Vagina (tissue), 2 donors: ENCODE results near the gene RAD51C. TPM values are rescaled to one million over a fixed set of nuclear protein-coding genes. Genes with fewer than 3 reads are reported as not detected.
A peak's percentile ranks its signal among the peaks of the same experiment; 100 is the strongest.
"Not testable (repeated sequence)": the region's sequence is repeated elsewhere in the genome, so short reads cannot be mapped to it uniquely, and the experiment has no call there.

Source experiments
- DNase-seq, 2 donors: peaks; one replicate each; pipeline ENCODE4 v3.0.0-alpha.2; 2017; ENCODE audit errors: extremely low spot score in 2 of 2
- H3K27ac ChIP-seq: fragments of 200-600 bp; sonication (generic); one replicate; pipeline ENCODE4 v1.5.1; 2019
- H3K27me3 ChIP-seq: fragments of 200-600 bp; sonication (generic); one replicate; pipeline ENCODE4 v1.5.1; 2019
- H3K36me3 ChIP-seq, 2 donors: fragments of 200-600 bp; sonication (generic); one replicate each; pipeline ENCODE4 v1.5.1; 2017 to 2019
- H3K4me1 ChIP-seq: fragments of 200-600 bp; sonication (generic); one replicate; pipeline ENCODE4 v1.5.1; 2019
- H3K4me3 ChIP-seq, 2 donors: fragments of 200-600 bp; sonication (generic); 1 replicate in 1 of 2; 2 replicates in 1 of 2; pipeline ENCODE4 v1.5.1; 2016 to 2019
- H3K9me3 ChIP-seq: fragments of 200-600 bp; sonication (generic); one replicate; pipeline ENCODE4 v1.5.1; 2019
- CTCF ChIP-seq, 3 experiments: fragments of 450-650 bp in 2 of 3; fragments of 200-600 bp in 1 of 3; sonication (generic) in 1 of 3; IDR thresholded peaks; one replicate each; pipeline ENCODE4 v1.5.1; 2017 to 2019; ENCODE audit warnings: antibody characterized with exemption in 3 of 3, mild to moderate bottlenecking in 2 of 3, moderate library complexity in 2 of 3
- POLR2A ChIP-seq, 2 donors: fragments of 450-650 bp; IDR thresholded peaks; one replicate each; pipeline ENCODE4 v1.6.1; 2017; ENCODE audit warnings: antibody characterized with exemption in 2 of 2, mild to moderate bottlenecking in 2 of 2, moderate library complexity in 2 of 2
- POLR2AphosphoS5 ChIP-seq, 2 donors: sonication (generic); formaldehyde crosslinking; IDR thresholded peaks; one replicate each; pipeline ENCODE4 v1.9.0; 2017; ENCODE audit warnings: antibody characterized with exemption in 2 of 2, mild to moderate bottlenecking in 2 of 2, low read depth in 1 of 2; ENCODE audit not compliant: insufficient read depth in 1 of 2
- intact Hi-C: fragments of 100-400 bp; cut with DNase I; formaldehyde crosslinking; loops from one replicate; pipeline ENCODE4 v1.15.1; 2023
- total RNA-seq: library from RNA; depleted of rRNA; stranded (reverse); fragments of >200 nt; gene quantifications from one replicate; pipeline ENCODE4 v1.2.3, GENCODE V29; 2016

Gene RAD51C
- total RNA-seq, 1 donor from 2014 or later, result 8.3 TPM

- Histone ChIP-seq H3K4me3 (no peak overlapping the region), H3K27me3 (no peaks in the 10 kb centered on the region), H3K36me3 (peaks cover 0 to 13% of the 10 kb centered on the region in 2 donors), H3K9me3 (no peaks in the 10 kb centered on the region), H3K27ac (no peak overlapping the region), H3K4me1 (no peaks in the 10 kb centered on the region)
- no peak for DNase-seq
- intact Hi-C loops, result no loop called here
- TF ChIP-seq CTCF (IDR thresholded peaks at IDR 0.05) (no peak), POLR2A (IDR thresholded peaks at IDR 0.05) (no peak), POLR2AphosphoS5 (IDR thresholded peaks at IDR 0.05; ENCODE audit: insufficient read depth in 1 of 2, low read depth in 1 of 2) (no peak)
Measured at GRCh38 chr17:58734811-58735210, 42.4 kb downstream of the RAD51C start.

GRCh38 chr17:58741121-58741625, 48.8 kb downstream of the RAD51C start:
- no peak for DNase-seq
- H3K27ac ChIP-seq, result no peak overlapping the region
- H3K4me3 ChIP-seq, result no peak overlapping the region
- TF ChIP-seq POLR2AphosphoS5 (IDR thresholded peaks at IDR 0.05; ENCODE audit: insufficient read depth in 1 of 2, low read depth in 1 of 2), result peak in 1 of 2 donors; percentile 71
- no peak for TF ChIP-seq POLR2A (IDR thresholded peaks at IDR 0.05)
- TF ChIP-seq CTCF (IDR thresholded peaks at IDR 0.05), result no peak
- H3K36me3 ChIP-seq, result no peaks in the 10 kb centered on the region
- no peaks in the 10 kb centered on the region for H3K9me3 ChIP-seq
- no peaks in the 10 kb centered on the region for H3K4me1 ChIP-seq
- intact Hi-C loops, result no loop called here
- H3K27me3 ChIP-seq, result no peaks in the 10 kb centered on the region

- no peak for TF ChIP-seq POLR2A (IDR thresholded peaks at IDR 0.05)
- no peak for TF ChIP-seq CTCF (IDR thresholded peaks at IDR 0.05)
- no peak for TF ChIP-seq POLR2AphosphoS5 (IDR thresholded peaks at IDR 0.05; ENCODE audit: insufficient read depth in 1 of 2, low read depth in 1 of 2)
- DNase-seq, result no peak
- Histone ChIP-seq H3K36me3 (no peaks in the 10 kb centered on the region), H3K4me3 (no peak overlapping the region), H3K9me3 (no peaks in the 10 kb centered on the region), H3K4me1 (no peaks in the 10 kb centered on the region), H3K27ac (no peak overlapping the region), H3K27me3 (no peaks in the 10 kb centered on the region)
- intact Hi-C loops, result no loop called here
Measured at GRCh38 chr17:58747674-58748073, 55.3 kb downstream of the RAD51C start.

- DNase-seq, H3K9me3 ChIP-seq, H3K36me3 ChIP-seq, H3K27me3 ChIP-seq, H3K27ac ChIP-seq, H3K4me3 ChIP-seq, intact Hi-C loops, H3K4me1 ChIP-seq: not testable (repeated sequence)
Measured at GRCh38 chr17:58749627-58750026, 57.2 kb downstream of the RAD51C start.

GRCh38 chr17:58753026-58753425, 60.6 kb downstream of the RAD51C start:
- DNase-seq, result no peak
- no peaks in the 10 kb centered on the region for H3K9me3 ChIP-seq
- TF ChIP-seq POLR2AphosphoS5 (IDR thresholded peaks at IDR 0.05; ENCODE audit: insufficient read depth in 1 of 2, low read depth in 1 of 2) (no peak), POLR2A (IDR thresholded peaks at IDR 0.05) (no peak)
- peaks cover 22% of the 10 kb centered on the region for H3K4me1 ChIP-seq
- H3K4me3 ChIP-seq, result no peak overlapping the region
- no peak overlapping the region for H3K27ac ChIP-seq
- H3K27me3 ChIP-seq, result no peaks in the 10 kb centered on the region
- intact Hi-C loops, result no loop called here
- no peaks in the 10 kb centered on the region for H3K36me3 ChIP-seq

GRCh38 chr17:58755269-58755576, 62.8 kb downstream of the RAD51C start:
- Histone ChIP-seq H3K27ac (no peak overlapping the region), H3K9me3 (no peaks in the 10 kb centered on the region), H3K36me3 (no peaks in the 10 kb centered on the region), H3K27me3 (no peaks in the 10 kb centered on the region), H3K4me1 (peaks cover 22% of the 10 kb centered on the region), H3K4me3 (peak overlapping the region; percentile 57 to 63)
- intact Hi-C loops, result no loop called here
- DNase-seq, result no peak
- TF ChIP-seq CTCF (IDR thresholded peaks at IDR 0.05), result no peak
- TF ChIP-seq POLR2A (IDR thresholded peaks at IDR 0.05), result no peak
- no peak for TF ChIP-seq POLR2AphosphoS5 (IDR thresholded peaks at IDR 0.05; ENCODE audit: insufficient read depth in 1 of 2, low read depth in 1 of 2)
